IPS-18a (cell line): ENCODE results near the gene C1QTNF5.
"Not testable (repeated sequence)": the region's sequence is repeated elsewhere in the genome, so short reads cannot be mapped to it uniquely, and the experiment has no call there.

Experiments used
- H3K27ac ChIP-seq: one replicate; pipeline ENCODE4 v1.5.1; 2013; ENCODE audit warnings: low read length
- H3K27me3 ChIP-seq: one replicate; pipeline ENCODE4 v1.6.1; 2013; ENCODE audit warnings: mild to moderate bottlenecking, low read length; ENCODE audit not compliant: control insufficient read depth, insufficient read depth
- H3K36me3 ChIP-seq: one replicate; pipeline ENCODE4 v1.6.1; 2013; ENCODE audit warnings: low read depth, low read length; ENCODE audit not compliant: control insufficient read depth
- H3K4me1 ChIP-seq: one replicate; pipeline ENCODE4 v1.6.1; 2013; ENCODE audit warnings: low read depth, low read length; ENCODE audit not compliant: control insufficient read depth
- H3K4me3 ChIP-seq: one replicate; pipeline ENCODE4 v1.5.1; 2013; ENCODE audit warnings: low read length
- H3K9ac ChIP-seq: one replicate; pipeline ENCODE4 v1.6.1; 2013; ENCODE audit warnings: mild to moderate bottlenecking, low read length, moderate library complexity
- H3K9me3 ChIP-seq: one replicate; pipeline ENCODE4 v1.6.1; 2013; ENCODE audit warnings: low read depth, low read length; ENCODE audit not compliant: control insufficient read depth

C1QTNF5 gene, protein sequence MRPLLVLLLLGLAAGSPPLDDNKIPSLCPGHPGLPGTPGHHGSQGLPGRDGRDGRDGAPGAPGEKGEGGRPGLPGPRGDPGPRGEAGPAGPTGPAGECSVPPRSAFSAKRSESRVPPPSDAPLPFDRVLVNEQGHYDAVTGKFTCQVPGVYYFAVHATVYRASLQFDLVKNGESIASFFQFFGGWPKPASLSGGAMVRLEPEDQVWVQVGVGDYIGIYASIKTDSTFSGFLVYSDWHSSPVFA

DNA sequence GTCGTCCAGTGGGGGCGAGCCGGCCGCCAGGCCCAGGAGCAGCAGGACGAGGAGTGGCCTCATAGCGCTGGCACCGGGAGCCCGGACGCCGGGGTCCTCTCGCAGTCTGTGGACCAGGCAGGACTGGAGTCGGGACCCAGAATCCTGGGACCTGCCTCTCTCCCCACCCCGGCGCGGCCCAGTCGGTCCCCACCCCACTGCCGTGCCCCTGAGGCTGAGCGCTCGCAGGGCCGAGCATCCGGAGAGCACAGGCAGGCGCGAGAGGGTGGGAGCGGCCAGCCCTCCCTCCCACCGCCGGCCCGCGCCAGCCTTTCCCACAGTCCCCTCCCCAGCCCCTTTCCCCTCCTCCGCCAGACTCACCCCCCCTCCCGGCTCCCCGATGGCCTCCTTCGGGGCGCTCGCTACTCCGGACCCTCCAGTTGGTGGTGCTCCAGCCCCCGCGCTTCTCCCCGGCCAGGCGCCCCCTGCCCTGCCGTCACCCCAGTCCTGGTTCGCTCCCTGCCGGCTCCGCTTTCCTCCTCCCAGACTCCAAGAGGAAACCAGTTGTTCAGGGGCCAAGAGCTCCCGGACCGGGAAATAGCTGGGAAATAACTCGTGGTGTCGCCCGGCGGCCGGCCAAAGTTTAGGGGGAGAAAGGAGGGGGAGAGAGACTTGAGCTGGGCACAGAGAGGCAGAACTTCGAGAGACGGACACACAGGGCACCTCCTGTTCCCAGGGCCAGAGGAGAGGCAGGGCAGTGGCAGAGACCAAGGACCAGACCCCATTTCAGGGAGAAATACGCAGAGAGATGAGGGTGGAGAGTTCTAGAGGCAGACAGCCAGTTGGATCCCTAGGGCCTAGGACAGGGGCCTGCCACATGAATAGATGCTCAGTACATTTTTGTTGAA lies at the start of gene C1QTNF5:
C1QTNF5 (minus strand) TSS at position 549 of the 887 bp plus-strand sequence; CDS start at position 63, 486 bp downstream.
- Histone ChIP-seq H3K4me1 (peaks cover 13% of the 10 kb centered on the region), H3K9ac (no peak within 1 kb of the TSS), H3K36me3 (peaks cover 7% of the 10 kb centered on the region), H3K4me3 (peak within 1 kb of the TSS; percentile 51), H3K27me3 (peaks cover 41% of the 10 kb centered on the region), H3K9me3 (no peaks in the 10 kb centered on the region), H3K27ac (no peak within 1 kb of the TSS)

DNA sequence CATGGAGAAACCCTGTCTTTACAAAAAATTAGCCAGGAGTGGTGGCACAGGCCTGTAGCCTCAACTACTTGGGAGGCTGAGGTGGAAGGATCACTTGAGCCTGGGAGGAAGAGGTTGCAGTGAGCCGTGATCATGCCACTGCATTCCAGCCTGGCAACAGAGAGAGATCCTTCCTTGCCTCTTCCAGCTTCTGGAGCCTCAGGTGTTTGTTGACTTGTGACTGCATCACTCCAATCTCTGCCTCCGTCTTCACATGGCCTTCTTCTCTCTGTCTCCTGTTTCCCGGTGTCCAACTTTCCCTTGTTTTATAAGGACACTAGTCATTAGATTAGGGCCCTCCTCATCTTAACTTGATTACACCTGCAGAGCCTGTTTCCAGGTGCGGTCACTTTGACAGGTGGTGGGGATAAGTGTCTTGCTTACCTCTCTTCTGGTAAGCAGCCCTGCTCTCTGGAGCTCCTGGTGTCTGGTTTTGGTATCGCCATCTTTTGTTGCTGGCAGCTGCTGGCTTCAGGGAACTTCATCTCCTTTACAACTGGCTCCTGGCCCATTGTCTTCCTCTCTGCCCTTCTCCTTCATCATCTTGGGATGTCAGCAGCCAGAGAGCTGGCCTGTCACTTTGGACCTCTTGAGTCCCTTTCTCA lies 49.0 kb upstream of the C1QTNF5 start:
- Histone ChIP-seq H3K27me3 (no peaks in the 10 kb centered on the region), H3K4me1 (no peaks in the 10 kb centered on the region), H3K36me3 (no peaks in the 10 kb centered on the region), H3K4me3 (no peak overlapping the region), H3K9me3 (no peaks in the 10 kb centered on the region), H3K9ac (no peak overlapping the region), H3K27ac (no peak overlapping the region)

DNA sequence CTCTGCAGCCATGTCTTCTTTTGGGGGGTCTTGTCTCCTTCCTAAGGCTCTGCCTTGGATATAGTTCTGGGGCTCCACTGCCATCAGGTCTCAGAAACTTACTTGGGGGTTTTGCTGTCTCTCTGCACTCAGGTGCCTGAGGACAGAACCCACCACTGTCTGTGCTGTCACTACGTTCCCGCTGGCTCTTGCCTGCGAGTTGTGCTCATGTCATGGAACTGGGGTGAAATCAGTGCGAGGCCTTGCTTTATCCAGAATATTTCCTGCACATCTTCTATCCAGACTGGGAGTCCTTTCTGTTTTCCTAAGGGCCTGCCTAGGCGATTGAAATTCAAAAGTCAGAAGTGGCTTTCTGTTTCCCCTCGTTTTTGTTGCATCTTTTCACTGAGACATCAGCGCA lies 47.4 kb upstream of the C1QTNF5 start:
- Histone ChIP-seq H3K9me3 (no peaks in the 10 kb centered on the region), H3K27me3 (no peaks in the 10 kb centered on the region), H3K9ac (no peak overlapping the region), H3K4me1 (no peaks in the 10 kb centered on the region), H3K4me3 (no peak overlapping the region), H3K27ac (no peak overlapping the region), H3K36me3 (no peaks in the 10 kb centered on the region)

DNA sequence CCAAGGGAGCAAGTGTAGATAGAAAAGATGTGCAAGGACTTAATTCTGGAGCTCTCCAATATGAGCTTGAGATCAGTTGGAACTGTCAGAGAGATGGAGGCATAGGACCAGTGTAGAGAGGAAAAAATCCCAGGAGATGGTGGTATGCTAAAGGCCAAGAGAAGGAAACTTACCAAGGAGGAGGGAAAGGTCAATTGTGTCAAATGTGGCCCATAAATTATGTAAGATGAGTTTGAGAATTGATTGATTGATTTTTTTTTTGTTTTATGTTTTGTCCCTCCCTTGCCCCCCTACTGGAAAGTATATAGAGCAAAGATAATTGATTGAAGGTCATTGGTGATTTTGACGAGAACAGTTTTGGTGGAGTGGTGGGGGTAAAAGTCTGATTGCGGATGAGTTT lies 43.6 kb upstream of the C1QTNF5 start:
- H3K27ac ChIP-seq: no peak overlapping the region
- peaks cover 14% of the 10 kb centered on the region for H3K27me3 ChIP-seq

DNA sequence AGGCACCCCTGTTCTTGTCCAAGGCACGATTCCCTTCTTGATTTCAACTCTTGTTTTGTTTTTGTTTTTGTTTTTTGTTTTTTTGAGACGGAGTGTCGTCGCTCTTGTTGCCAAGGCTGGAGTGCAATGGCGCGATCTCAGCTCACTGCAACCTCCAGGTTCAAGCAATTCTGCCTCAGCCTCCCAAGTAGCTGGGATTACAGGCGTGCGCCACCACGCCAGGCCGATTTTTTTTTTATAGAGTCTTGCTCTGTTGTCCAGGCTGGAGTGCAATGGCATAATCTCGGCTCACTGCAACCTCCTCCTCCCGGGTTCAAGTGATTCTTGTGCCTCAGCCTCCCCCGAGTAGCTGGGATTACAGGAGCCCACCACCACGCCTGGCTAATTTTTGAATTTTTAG lies 41.8 kb upstream of the C1QTNF5 start:
- H3K9ac ChIP-seq, H3K36me3 ChIP-seq, H3K9me3 ChIP-seq, H3K27ac ChIP-seq: not testable (repeated sequence)
- H3K27me3 ChIP-seq: peaks cover 14% of the 10 kb centered on the region
- H3K4me1 ChIP-seq: peaks cover 27% of the 10 kb centered on the region
- H3K4me3 ChIP-seq: peak overlapping the region; percentile 84

More for the DNA sequence above, 43.6 kb upstream of the C1QTNF5 start:
- Histone ChIP-seq H3K4me3 (no peak overlapping the region), H3K36me3 (no peaks in the 10 kb centered on the region), H3K4me1 (peaks cover 10% of the 10 kb centered on the region), H3K9ac (no peak overlapping the region), H3K9me3 (no peaks in the 10 kb centered on the region)

DNA sequence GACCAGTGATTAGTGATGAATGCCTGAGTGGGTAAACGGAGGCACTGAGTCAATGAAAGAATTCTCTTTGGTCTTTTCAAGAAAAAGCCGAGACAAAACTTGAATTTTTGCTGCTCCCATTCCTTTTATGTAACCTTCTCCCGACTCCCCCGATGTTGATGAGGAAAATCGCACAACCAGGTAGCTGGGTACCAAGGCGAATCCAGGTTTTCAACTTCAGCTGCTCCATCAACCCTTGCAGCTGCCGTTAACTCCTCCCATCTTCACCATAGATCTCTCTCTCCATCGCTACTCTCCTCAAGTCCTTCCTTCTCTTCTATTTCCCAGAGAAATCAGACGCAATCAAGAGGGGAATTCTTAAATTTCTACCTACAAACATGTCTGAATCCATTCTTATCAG lies 41.4 kb upstream of the C1QTNF5 start:
- Histone ChIP-seq H3K27ac (no peak overlapping the region), H3K36me3 (no peaks in the 10 kb centered on the region), H3K4me1 (peaks cover 29% of the 10 kb centered on the region), H3K27me3 (peaks cover 14% of the 10 kb centered on the region), H3K9me3 (no peaks in the 10 kb centered on the region), H3K9ac (peak overlapping the region; percentile 55), H3K4me3 (peak overlapping the region; percentile 84)

DNA sequence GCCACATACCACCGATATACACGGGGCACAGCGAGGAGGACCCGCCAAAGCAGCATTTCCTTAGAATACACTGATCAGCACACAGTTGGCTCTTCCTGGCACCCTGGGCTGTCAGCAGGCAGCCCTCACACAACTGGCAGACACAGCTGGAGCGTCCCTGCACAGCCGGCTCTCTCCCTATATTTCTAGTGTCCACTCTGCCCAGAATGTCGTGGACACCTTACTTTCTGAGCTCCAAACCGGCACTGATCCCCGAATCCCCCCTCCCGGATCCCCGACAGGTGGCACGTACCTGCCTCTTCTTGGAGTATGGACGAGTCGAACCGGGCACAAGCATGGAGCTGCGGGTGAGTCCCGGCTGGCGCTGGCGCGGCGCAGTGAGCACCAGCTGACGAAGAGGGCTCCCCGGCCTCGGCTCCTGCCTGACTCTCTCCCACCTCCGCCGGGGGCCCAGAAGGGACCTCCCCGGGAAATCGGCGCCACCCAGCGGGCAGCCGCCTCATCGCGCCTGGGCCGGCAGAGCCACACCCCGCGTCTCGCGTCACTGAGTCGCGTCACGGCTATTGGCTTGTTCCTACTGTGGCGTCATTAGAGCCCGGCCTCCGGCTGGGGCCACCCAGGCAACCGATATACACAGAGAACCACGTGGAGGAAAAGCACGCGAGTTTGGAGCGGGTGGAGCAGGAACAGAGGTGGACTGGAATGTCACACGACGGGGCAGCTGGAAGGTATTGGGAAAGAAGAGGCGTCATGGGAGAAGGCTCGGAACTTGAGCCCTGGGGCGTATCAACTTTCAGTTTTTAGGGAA lies 40.7 kb upstream of the C1QTNF5 start, which contains the start of gene USP2:
USP2 (minus strand) TSS at position 510 of the 808 bp plus-strand sequence. CDS start 8,210 bp downstream, outside the sequence.
- no peaks in the 10 kb centered on the region for H3K9me3 ChIP-seq

DNA sequence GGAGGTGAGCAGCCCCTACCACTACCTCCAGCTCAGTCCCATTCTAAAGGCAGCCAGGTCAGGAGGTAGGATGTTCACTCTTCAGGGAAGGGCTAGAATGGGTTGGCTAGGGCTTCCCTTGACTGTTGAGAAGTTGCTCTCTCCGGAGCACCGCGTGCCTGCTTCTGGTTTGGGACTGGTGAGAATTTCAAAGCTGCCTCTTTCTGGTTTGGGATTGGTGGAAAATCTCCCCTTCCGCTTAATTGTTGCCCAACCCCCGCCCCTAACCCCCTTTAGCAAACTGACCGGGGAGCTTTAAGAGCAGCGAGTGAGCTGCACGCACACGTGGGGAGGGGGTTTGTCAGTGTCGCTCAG lies 40.1 kb upstream of the C1QTNF5 start:
- Histone ChIP-seq H3K9ac (no peak overlapping the region), H3K4me1 (peaks cover 37% of the 10 kb centered on the region), H3K27me3 (peaks cover 14% of the 10 kb centered on the region), H3K27ac (no peak overlapping the region), H3K9me3 (no peaks in the 10 kb centered on the region), H3K4me3 (peak overlapping the region; percentile 84), H3K36me3 (no peaks in the 10 kb centered on the region)

More for the DNA sequence above, 40.7 kb upstream of the C1QTNF5 start, which contains the start of gene USP2:
- Histone ChIP-seq H3K4me1 (peaks cover 32% of the 10 kb centered on the region), H3K9ac (peak within 1 kb of the TSS; percentile 55), H3K27ac (peak within 1 kb of the TSS; percentile 62), H3K36me3 (no peaks in the 10 kb centered on the region), H3K4me3 (peak within 1 kb of the TSS; percentile 84), H3K27me3 (peaks cover 14% of the 10 kb centered on the region)

DNA sequence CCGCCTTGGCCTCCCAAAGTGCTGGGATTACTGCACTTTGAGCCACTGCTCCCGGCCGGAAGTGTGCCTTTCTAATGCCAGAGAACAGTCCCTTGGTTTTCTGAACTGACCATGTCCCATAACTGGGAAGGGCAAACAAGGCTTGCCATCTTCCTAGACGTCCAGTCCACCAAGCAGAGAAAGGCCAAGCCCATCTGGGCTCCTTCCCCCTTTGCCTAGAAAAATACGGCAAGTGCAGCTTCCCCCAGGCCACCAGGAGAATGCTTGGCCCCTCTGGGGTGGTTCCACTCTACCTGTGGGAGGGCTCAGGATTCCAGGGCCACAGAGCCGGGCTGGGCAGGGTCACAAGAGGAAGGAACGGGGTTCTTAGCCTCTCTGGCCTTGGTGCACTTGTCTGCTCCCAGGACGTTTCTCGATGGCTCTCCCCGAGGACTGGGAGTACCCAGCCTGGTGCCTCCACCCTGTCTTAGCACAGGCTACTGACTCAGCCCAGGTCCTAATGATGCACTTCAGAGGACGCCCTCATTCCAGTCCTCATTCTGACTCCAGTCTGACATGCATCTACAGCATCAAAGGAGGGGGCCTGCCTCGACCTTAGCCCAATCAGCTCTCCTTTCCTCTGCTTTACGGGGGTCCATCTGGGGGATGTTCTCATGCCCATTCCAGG lies 39.6 kb upstream of the C1QTNF5 start:
- H3K4me1 ChIP-seq: peaks cover 42% of the 10 kb centered on the region
- H3K4me3 ChIP-seq: peak overlapping the region; percentile 84

DNA sequence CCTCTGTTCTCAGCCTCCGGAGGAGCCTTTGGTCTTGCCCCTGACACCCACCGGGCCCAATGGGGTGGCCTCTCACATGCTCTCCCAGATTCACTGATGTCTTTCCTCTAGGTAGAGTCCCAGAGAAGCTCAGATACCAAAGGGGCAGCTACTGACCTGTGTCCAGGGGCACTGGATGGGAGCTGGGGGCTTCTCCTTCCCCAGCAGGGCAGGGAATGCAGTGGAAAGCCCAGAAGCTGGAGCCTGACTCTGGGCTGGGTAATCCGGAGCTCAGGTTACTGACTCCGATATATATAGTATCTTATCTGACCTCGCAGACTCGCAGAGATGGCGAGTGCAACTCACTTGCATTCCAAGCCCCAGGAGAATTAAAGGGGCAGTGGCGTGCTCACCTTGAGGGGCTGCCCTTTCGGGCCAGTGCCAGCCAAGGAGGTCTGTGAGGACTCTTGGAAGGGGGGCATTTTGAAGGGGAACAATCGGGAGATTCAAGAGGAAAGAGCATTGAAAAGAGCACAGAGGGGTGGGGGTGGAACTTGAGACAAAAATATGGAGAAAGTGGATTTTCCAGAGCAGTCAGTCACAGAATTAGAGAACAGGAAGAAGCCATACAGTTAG lies 38.3 kb upstream of the C1QTNF5 start:
- H3K4me3 ChIP-seq: peak overlapping the region; percentile 21
- no peak overlapping the region for H3K27ac ChIP-seq
- no peaks in the 10 kb centered on the region for H3K36me3 ChIP-seq
- H3K9me3 ChIP-seq: no peaks in the 10 kb centered on the region
- H3K4me1 ChIP-seq: peaks cover 53% of the 10 kb centered on the region
- peaks cover 14% of the 10 kb centered on the region for H3K27me3 ChIP-seq
- H3K9ac ChIP-seq: no peak overlapping the region

More for the DNA sequence above, 39.6 kb upstream of the C1QTNF5 start:
- H3K36me3 ChIP-seq: no peaks in the 10 kb centered on the region
- H3K9me3 ChIP-seq: no peaks in the 10 kb centered on the region
- H3K27ac ChIP-seq: no peak overlapping the region
- peaks cover 14% of the 10 kb centered on the region for H3K27me3 ChIP-seq
- H3K9ac ChIP-seq: no peak overlapping the region
